ENCODE measurements around the gene ZNF302.

GRCh38 chr19:34734537-34735103, 57.1 kb downstream of the ZNF302 start:
- TF ChIP-seq CTCF (IDR thresholded peaks at IDR 0.05; ENCODE audit: low read depth, low read length): no peak
- no peak for TF ChIP-seq EZH2phosphoT487 (IDR thresholded peaks at IDR 0.05; ENCODE audit: low read depth)

All from OCI-LY3 (cell line).